ENCODE measurements around the gene TEX36.
"Not testable (repeated sequence)": the region's sequence is repeated elsewhere in the genome, so short reads cannot be mapped to it uniquely, and the experiment has no call there.

TEX36 gene

GRCh38 chr10:125626671-125627070, 56.3 kb downstream of the TEX36 start:
- TF ChIP-seq CTCF (IDR thresholded peaks at IDR 0.05; ENCODE audit: insufficient read depth, low read length, poor library complexity, severe bottlenecking) = no peak
- H3K36me3 ChIP-seq (ENCODE audit: control insufficient read depth, insufficient read depth, low read length) = no peaks in the 10 kb centered on the region

GRCh38 chr10:125625586-125625985, 57.4 kb downstream of the TEX36 start:
- Histone ChIP-seq H3K4me3 (replicated peaks; ENCODE audit: low read depth, low read length) (no peak overlapping the region), H3K36me3 (ENCODE audit: control insufficient read depth, insufficient read depth, low read length) (no peaks in the 10 kb centered on the region)

More at GRCh38 chr10:125626671-125627070, 56.3 kb downstream of the TEX36 start:
- no peak for DNase-seq (ENCODE audit: extremely low read depth, insufficient read length)
- Histone ChIP-seq H3K27me3 (replicated peaks; ENCODE audit: control insufficient read depth, insufficient read depth, low read length) (peaks cover 2% of the 10 kb centered on the region; the same call in 1 of the 2 replicates), H3K4me3 (replicated peaks; ENCODE audit: low read depth, low read length) (no peak overlapping the region)

GRCh38 chr10:125624800-125625199, 58.2 kb downstream of the TEX36 start:
- Histone ChIP-seq H3K36me3 (ENCODE audit: control insufficient read depth, insufficient read depth, low read length) (no peaks in the 10 kb centered on the region), H3K4me3 (replicated peaks; ENCODE audit: low read depth, low read length) (no peak overlapping the region), H3K27me3 (replicated peaks; ENCODE audit: control insufficient read depth, insufficient read depth, low read length) (peaks cover 2% of the 10 kb centered on the region; the same call in 1 of the 2 replicates)
- TF ChIP-seq CTCF (IDR thresholded peaks at IDR 0.05; ENCODE audit: insufficient read depth, low read length, poor library complexity, severe bottlenecking) = no peak
- no peak for DNase-seq (ENCODE audit: extremely low read depth, insufficient read length)

More at GRCh38 chr10:125625586-125625985, 57.4 kb downstream of the TEX36 start:
- H3K27me3 ChIP-seq (replicated peaks; ENCODE audit: control insufficient read depth, insufficient read depth, low read length) = peaks cover 2% of the 10 kb centered on the region; the same call in 1 of the 2 replicates
- DNase-seq (ENCODE audit: extremely low read depth, insufficient read length) = no peak
- no peak for TF ChIP-seq CTCF (IDR thresholded peaks at IDR 0.05; ENCODE audit: insufficient read depth, low read length, poor library complexity, severe bottlenecking)

- Histone ChIP-seq H3K27me3 (replicated peaks; ENCODE audit: control insufficient read depth, insufficient read depth, low read length) (no peaks in the 10 kb centered on the region), H3K36me3 (ENCODE audit: control insufficient read depth, insufficient read depth, low read length) (no peaks in the 10 kb centered on the region), H3K4me3 (replicated peaks; ENCODE audit: low read depth, low read length) (no peak overlapping the region)
- no peak for TF ChIP-seq CTCF (IDR thresholded peaks at IDR 0.05; ENCODE audit: insufficient read depth, low read length, poor library complexity, severe bottlenecking)
- DNase-seq (ENCODE audit: extremely low read depth, insufficient read length) = no peak
Observed at GRCh38 chr10:125621052-125621451, 61.9 kb downstream of the TEX36 start.

GRCh38 chr10:125620401-125620800, 62.6 kb downstream of the TEX36 start:
- Histone ChIP-seq H3K27me3 (replicated peaks; ENCODE audit: control insufficient read depth, insufficient read depth, low read length) (no peaks in the 10 kb centered on the region), H3K4me3 (replicated peaks; ENCODE audit: low read depth, low read length) (no peak overlapping the region), H3K36me3 (ENCODE audit: control insufficient read depth, insufficient read depth, low read length) (no peaks in the 10 kb centered on the region)
- no peak for TF ChIP-seq CTCF (IDR thresholded peaks at IDR 0.05; ENCODE audit: insufficient read depth, low read length, poor library complexity, severe bottlenecking)
- DNase-seq (ENCODE audit: extremely low read depth, insufficient read length) = no peak

- H3K27me3 ChIP-seq (replicated peaks; ENCODE audit: control insufficient read depth, insufficient read depth, low read length); H3K36me3 ChIP-seq (ENCODE audit: control insufficient read depth, insufficient read depth, low read length); DNase-seq (ENCODE audit: extremely low read depth, insufficient read length); H3K4me3 ChIP-seq (replicated peaks; ENCODE audit: low read depth, low read length): not testable (repeated sequence)
Observed at GRCh38 chr10:125613062-125613461, 69.9 kb downstream of the TEX36 start.
